CD4-positive, alpha-beta T cell treated with Interleukin-6 at 100 ng/mL for 8 hours (primary cell): Measurements from ENCODE around the gene PILRA.
"Not testable (repeated sequence)": the region's sequence is repeated elsewhere in the genome, so short reads cannot be mapped to it uniquely, and the experiment has no call there.

Source experiments
- DNase-seq: peaks from one replicate; pipeline ENCODE4 v3.0.0-alpha.2; 2020; ENCODE audit warnings: mixed read lengths, low spot score

The PILRA gene

GRCh38 chr7:100380196-100380595 is 6.9 kb downstream of the PILRA start:
- no peak for DNase-seq

GRCh38 chr7:100381531-100382233 is 8.4 kb downstream of the PILRA start:
- not testable (repeated sequence) for DNase-seq

- DNase-seq, result not testable (repeated sequence)
Measured at GRCh38 chr7:100382234-100382853, 9.1 kb downstream of the PILRA start.

- DNase-seq, result no peak
Measured at GRCh38 chr7:100384628-100385294, 11.5 kb downstream of the PILRA start.

- no peak for DNase-seq
Measured at GRCh38 chr7:100386940-100387339, 13.7 kb downstream of the PILRA start.

GRCh38 chr7:100387695-100388094 is 14.4 kb downstream of the PILRA start:
- no peak for DNase-seq

GRCh38 chr7:100389437-100390088 is 16.3 kb downstream of the PILRA start:
- DNase-seq, result no peak

GRCh38 chr7:100390286-100391009 is 17.2 kb downstream of the PILRA start:
- DNase-seq, result no peak

- DNase-seq, result no peak
Measured at GRCh38 chr7:100393233-100393905, 20.1 kb downstream of the PILRA start.

- DNase-seq, result no peak
Measured at GRCh38 chr7:100394077-100394476, 20.8 kb downstream of the PILRA start.

GRCh38 chr7:100396421-100396982 is 23.2 kb downstream of the PILRA start:
- DNase-seq, result peak; percentile 45

- no peak for DNase-seq
Measured at GRCh38 chr7:100397315-100398081, 24.2 kb downstream of the PILRA start.

GRCh38 chr7:100398239-100398638 is 25.0 kb downstream of the PILRA start:
- no peak for DNase-seq

GRCh38 chr7:100400041-100400440 is 26.8 kb downstream of the PILRA start:
- no peak for DNase-seq

GRCh38 chr7:100400656-100401055 is 27.4 kb downstream of the PILRA start:
- DNase-seq, result no peak

- DNase-seq, result no peak
Measured at GRCh38 chr7:100401811-100402210, 28.5 kb downstream of the PILRA start.

GRCh38 chr7:100402241-100402640 is 29.0 kb downstream of the PILRA start:
- DNase-seq, result no peak

GRCh38 chr7:100406767-100407166 is 33.5 kb downstream of the PILRA start:
- DNase-seq, result no peak

- DNase-seq, result peak; percentile 64
Measured at GRCh38 chr7:100407285-100408180, 34.2 kb downstream of the PILRA start.
